Endothelial cell of umbilical vein (primary cell): ENCODE data around the gene NEK6. TPM values are rescaled to one million over a fixed set of nuclear protein-coding genes. Genes with fewer than 3 reads are reported as not detected.

Experiments used
- BruUV-seq: library from RNA; stranded (reverse); fragments of 400-500 nt; replicated peaks from 2 replicates; lab custom pipeline; 2021; lab: Mats Ljungman, UMichigan
- CTCF ChIA-PET: fragments of 300-600, 350-600 bp; sonication (Branson Sonifier 250); formaldehyde crosslinking; loops from one replicate; lab custom pipeline; 2021; ENCODE audit warnings: antibody characterized with exemption, inconsistent platforms; lab: Charles Lee
- POLR2A ChIA-PET: fragments of 300-600, 350-600 bp; sonication (Branson Sonifier 250); formaldehyde crosslinking; loops from one replicate; lab custom pipeline; 2021; ENCODE audit warnings: antibody characterized with exemption, inconsistent platforms; lab: Charles Lee
- DNase-seq: peaks from one replicate; pipeline ENCODE4 v3.0.0-alpha.2; 2011; ENCODE audit warnings: low read depth, low spot score
- FAIRE-seq: peaks from 2 replicates; lab custom pipeline; 2011; peaks lifted over from hg19 to GRCh38; lab: Jason Lieb, UNC
- H2AFZ ChIP-seq: 2 replicates; pipeline ENCODE4 v1.6.0; 2012; ENCODE audit warnings: low read depth, low read length, control low read depth, inconsistent platforms
- H3K27ac ChIP-seq: 2 replicates; pipeline ENCODE4 v1.5.1; 2011; ENCODE audit warnings: low read depth, mild to moderate bottlenecking, control low read depth, low read length, moderate library complexity; ENCODE audit not compliant: insufficient read depth
- H3K27me3 ChIP-seq, 2 experiments: 2 replicates each; pipeline versions ENCODE4 v1.6.0 to v1.6.1; 2011; ENCODE audit warnings: low read length in 2 of 2, mixed read lengths in 1 of 2; ENCODE audit not compliant: control insufficient read depth in 2 of 2, insufficient read depth in 2 of 2
- H3K36me3 ChIP-seq, 2 experiments: 2 replicates in 1 of 2; 3 replicates in 1 of 2; pipeline ENCODE4 v1.5.1; 2011; ENCODE audit warnings: low read length in 2 of 2, mild to moderate bottlenecking in 1 of 2, moderate library complexity in 1 of 2; ENCODE audit not compliant: control insufficient read depth in 2 of 2, insufficient read depth in 2 of 2; ENCODE audit errors: extremely low read depth in 1 of 2
- H3K4me1 ChIP-seq: 3 replicates; pipeline ENCODE4 v1.5.1; 2011; ENCODE audit warnings: mild to moderate bottlenecking, low read length; ENCODE audit not compliant: control insufficient read depth, insufficient read depth; ENCODE audit errors: extremely low read depth
- H3K4me2 ChIP-seq: 2 replicates; pipeline ENCODE4 v1.6.1; 2011; ENCODE audit warnings: low read length, control low read depth, mixed read lengths; ENCODE audit not compliant: insufficient read depth
- H3K4me3 ChIP-seq, 3 experiments: fragments of 200-600 bp in 1 of 3; sonication (generic), shearing (Covaris generic) in 1 of 3; replicated peaks in 1 of 3; 2 replicates each; pipeline ENCODE4 v1.5.1; 2011 to 2016; ENCODE audit warnings: control low read depth in 3 of 3, low read length in 3 of 3, mild to moderate bottlenecking in 2 of 3, inconsistent platforms in 1 of 3, low read depth in 1 of 3, moderate library complexity in 1 of 3; ENCODE audit not compliant: insufficient read depth in 1 of 3
- H3K79me2 ChIP-seq: 2 replicates; pipeline ENCODE4 v1.6.0; 2012; ENCODE audit warnings: low read length, inconsistent platforms; ENCODE audit not compliant: control insufficient read depth, insufficient read depth
- H3K9ac ChIP-seq: replicated peaks from 2 replicates; pipeline ENCODE3; 2011; ENCODE audit warnings: low read length, control low read depth; ENCODE audit not compliant: insufficient read depth; ENCODE audit errors: extremely low read depth
- H3K9me1 ChIP-seq: replicated peaks from 3 replicates; pipeline ENCODE4 v1.6.0; 2011; ENCODE audit warnings: mild to moderate bottlenecking, low read length; ENCODE audit not compliant: control insufficient read depth, insufficient read depth; ENCODE audit errors: extremely low read depth
- H3K9me3 ChIP-seq: replicated peaks from 2 replicates; pipeline ENCODE4 v1.5.1; 2012; ENCODE audit warnings: low read length, inconsistent platforms; ENCODE audit not compliant: control insufficient read depth, insufficient read depth
- H4K20me1 ChIP-seq: replicated peaks from 2 replicates; pipeline ENCODE3; 2011; ENCODE audit warnings: mild to moderate bottlenecking, low read length; ENCODE audit not compliant: control insufficient read depth, insufficient read depth; ENCODE audit errors: extremely low read depth
- EZH2 ChIP-seq: IDR thresholded peaks from 2 replicates; pipeline ENCODE4 v1.6.1; 2012; ENCODE audit warnings: borderline replicate concordance, low read depth, mild to moderate bottlenecking, moderate library complexity, low read length, inconsistent platforms; ENCODE audit not compliant: severe bottlenecking
- FOS ChIP-seq: IDR thresholded peaks from 2 replicates; pipeline ENCODE4 v1.6.1; 2011; ENCODE audit warnings: mild to moderate bottlenecking, low read length, moderate library complexity, borderline replicate concordance; ENCODE audit not compliant: insufficient read depth
- GATA2 ChIP-seq: IDR thresholded peaks from 2 replicates; pipeline ENCODE4 v1.7.0; 2011; ENCODE audit warnings: low read depth, mild to moderate bottlenecking, moderate library complexity, mixed read lengths, low read length; ENCODE audit not compliant: insufficient read length, insufficient read depth
- JUN ChIP-seq: IDR thresholded peaks from 2 replicates; pipeline ENCODE4 v1.6.1; 2011; ENCODE audit warnings: borderline replicate concordance, low read depth; ENCODE audit not compliant: insufficient read length, insufficient read depth
- MAX ChIP-seq: IDR thresholded peaks from 2 replicates; pipeline ENCODE4 v1.6.1; 2011; ENCODE audit not compliant: insufficient read depth, insufficient read length
- MYC ChIP-seq: IDR thresholded peaks from one replicate; pipeline ENCODE4 v1.6.1; 2011; ENCODE audit warnings: mild to moderate bottlenecking, low read depth, low read length
- POLR2A ChIP-seq: IDR thresholded peaks from 2 replicates; pipeline ENCODE4 v1.6.1; 2012; ENCODE audit warnings: low read depth, mild to moderate bottlenecking, control low read depth, low read length
- POLR2AphosphoS5 ChIP-seq: IDR thresholded peaks from 2 replicates; pipeline ENCODE4 v1.6.1; 2012; ENCODE audit warnings: low read depth, mild to moderate bottlenecking, control low read depth, low read length, moderate library complexity; ENCODE audit not compliant: insufficient read depth
- dilution Hi-C: fragments of 300-500 bp; cut with MboI; formaldehyde crosslinking; loops from one replicate; pipeline ENCODE4 v1.15.0; 2019; ENCODE audit warnings: low sequenced_read_pairs; ENCODE audit not compliant: extremely low pct_ligation_motif_present
- intact Hi-C: fragments of 100-400 bp; cut with micrococcal nuclease; formaldehyde crosslinking; loops from one replicate; pipeline ENCODE4 v1.10.0; 2022
- polyA plus RNA-seq, 4 experiments: library from polyadenylated mRNA; depleted of rRNA in 3 of 4; stranded (reverse) in 3 of 4; unstranded in 1 of 4; fragments of >200 nt; gene quantifications; 2 replicates each; pipeline versions ENCODE4 v1.2.1 to v1.2.3, GENCODE V29; 2011 to 2012; ENCODE audit warnings: missing spikeins in 1 of 4
- total RNA-seq: library from RNA; stranded (reverse); gene quantifications from 2 replicates; pipeline ENCODE4 v1.2.3, GENCODE V29; 2021
- TF ChIP-seq, protein P1 (sequence below), 2 donors: IDR thresholded peaks; 1 replicate in 1 of 2; 2 replicates in 1 of 2; pipeline ENCODE4 v1.5.1; 2011; ENCODE audit warnings: low read length in 2 of 2, mild to moderate bottlenecking in 2 of 2, moderate library complexity in 2 of 2, control low read depth in 1 of 2, inconsistent platforms in 1 of 2, low read depth in 1 of 2; ENCODE audit not compliant: insufficient read depth in 1 of 2; ENCODE audit errors: extremely low read depth in 1 of 2

The NEK6 gene
- total and polyA plus RNA-seq, 2 donors (not counting 3 experiments of a cell fraction or from before 2014, with no cell fraction given): 64.3 to 67.1 TPM

GRCh38 chr9:124377551-124378406, 120.0 kb downstream of the NEK6 start:
- intact Hi-C loops: no loop called here
- ChIA-PET POLR2A (no interaction called here), CTCF (interaction anchor here (0.6 to 1.9 kb wide), 5 partner anchors 10 to 70 kb away, joined by 3 to 10 read pairs (median 3); no protein-coding TSS in a partner anchor)
- Histone ChIP-seq H3K79me2 (peaks cover 85% of the 10 kb centered on the region), H3K9me1 (peaks cover 2% of the 10 kb centered on the region), H3K9ac (no peak overlapping the region), H3K9me3 (no peaks in the 10 kb centered on the region), H2AFZ (no peak overlapping the region), H4K20me1 (peaks cover 8% of the 10 kb centered on the region), H3K27me3 (no peaks in the 10 kb centered on the region), H3K4me3 (no peak overlapping the region), H3K27ac (no peak overlapping the region), H3K4me1 (peaks cover 11% of the 10 kb centered on the region), H3K4me2 (no peak overlapping the region), H3K36me3 (peaks cover 2 to 13% of the 10 kb centered on the region in 2 experiments)
- DNase-seq (no peak), FAIRE-seq (no peak)
- dilution Hi-C loops: no loop called here
- no TSS peak for BruUV-seq
- TF ChIP-seq EZH2: no peak
- TF ChIP-seq GATA2: no peak
- TF ChIP-seq POLR2AphosphoS5: no peak
- no peak for TF ChIP-seq MYC
- TF ChIP-seq JUN: no peak
- no peak for TF ChIP-seq POLR2A
- TF ChIP-seq, protein P1, sequence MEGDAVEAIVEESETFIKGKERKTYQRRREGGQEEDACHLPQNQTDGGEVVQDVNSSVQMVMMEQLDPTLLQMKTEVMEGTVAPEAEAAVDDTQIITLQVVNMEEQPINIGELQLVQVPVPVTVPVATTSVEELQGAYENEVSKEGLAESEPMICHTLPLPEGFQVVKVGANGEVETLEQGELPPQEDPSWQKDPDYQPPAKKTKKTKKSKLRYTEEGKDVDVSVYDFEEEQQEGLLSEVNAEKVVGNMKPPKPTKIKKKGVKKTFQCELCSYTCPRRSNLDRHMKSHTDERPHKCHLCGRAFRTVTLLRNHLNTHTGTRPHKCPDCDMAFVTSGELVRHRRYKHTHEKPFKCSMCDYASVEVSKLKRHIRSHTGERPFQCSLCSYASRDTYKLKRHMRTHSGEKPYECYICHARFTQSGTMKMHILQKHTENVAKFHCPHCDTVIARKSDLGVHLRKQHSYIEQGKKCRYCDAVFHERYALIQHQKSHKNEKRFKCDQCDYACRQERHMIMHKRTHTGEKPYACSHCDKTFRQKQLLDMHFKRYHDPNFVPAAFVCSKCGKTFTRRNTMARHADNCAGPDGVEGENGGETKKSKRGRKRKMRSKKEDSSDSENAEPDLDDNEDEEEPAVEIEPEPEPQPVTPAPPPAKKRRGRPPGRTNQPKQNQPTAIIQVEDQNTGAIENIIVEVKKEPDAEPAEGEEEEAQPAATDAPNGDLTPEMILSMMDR (IDR thresholded peaks at IDR 0.05; ENCODE audit: extremely low read depth in 1 of 2, insufficient read depth in 1 of 2, low read depth in 1 of 2, low read length in 2 of 2): no peak
- TF ChIP-seq MAX: no peak
- no peak for TF ChIP-seq FOS
